Retinal pigment epithelial cell (primary cell): ENCODE measurements around the gene ANAPC2.

Experiments
- DNase-seq: peaks from one replicate; pipeline ENCODE4 v3.0.0-alpha.2; 2010; ENCODE audit warnings: low read depth
- H3K4me3 ChIP-seq: 2 replicates; pipeline ENCODE4 v1.5.1; 2011; ENCODE audit warnings: mild to moderate bottlenecking, low read length, control low read depth, moderate library complexity
- CTCF ChIP-seq: conservative IDR thresholded peaks from 2 replicates; pipeline ENCODE4 v1.5.1; 2011; ENCODE audit warnings: low read depth, low read length, control low read depth, inconsistent platforms

The ANAPC2 gene

GRCh38 chr9:137220317-137221094 lies 32.1 kb upstream of the ANAPC2 start:
- TF ChIP-seq CTCF = no peak
- no peak for DNase-seq
- H3K4me3 ChIP-seq = no peak overlapping the region

- no peak overlapping the region for H3K4me3 ChIP-seq
- DNase-seq = no peak
- no peak for TF ChIP-seq CTCF
Measured at GRCh38 chr9:137219757-137220316, 31.5 kb upstream of the ANAPC2 start.

- DNase-seq = no peak
- H3K4me3 ChIP-seq = no peak overlapping the region
- no peak for TF ChIP-seq CTCF
Measured at GRCh38 chr9:137218754-137219271, 30.5 kb upstream of the ANAPC2 start.

- H3K4me3 ChIP-seq = no peak overlapping the region
- no peak for DNase-seq
- no peak for TF ChIP-seq CTCF
Measured at GRCh38 chr9:137218212-137218753, 29.9 kb upstream of the ANAPC2 start.

GRCh38 chr9:137217276-137218211 lies 29.2 kb upstream of the ANAPC2 start:
- H3K4me3 ChIP-seq = no peak overlapping the region
- no peak for TF ChIP-seq CTCF
- no peak for DNase-seq

- no peak for TF ChIP-seq CTCF
- H3K4me3 ChIP-seq = no peak overlapping the region
- no peak for DNase-seq
Measured at GRCh38 chr9:137216188-137216965, 28.0 kb upstream of the ANAPC2 start.
